Measurements from ENCODE around the gene E4F1. TPM values are rescaled to one million over a fixed set of nuclear protein-coding genes. Genes with fewer than 3 reads are reported as not detected.

E4F1 gene
- total and polyA plus RNA-seq, 4 donors, result 4.4 to 19.1 (median 13.7) TPM

GRCh38 chr16:2207872-2208271 is 15.5 kb upstream of the E4F1 start:
- no peaks in the 10 kb centered on the region for H3K27me3 ChIP-seq (ENCODE audit: control insufficient read depth in 4 of 4, insufficient read depth in 4 of 4, low read length in 3 of 4)
- no peaks in the 10 kb centered on the region for H3K9me3 ChIP-seq (ENCODE audit: control insufficient read depth in 4 of 4, low read length in 3 of 4)
- no peak overlapping the region for H3K4me3 ChIP-seq (ENCODE audit: low read depth in 1 of 3, low read length in 3 of 3)
- H3K9ac ChIP-seq (ENCODE audit: low read depth in 1 of 2, low read length in 2 of 2), result no peak overlapping the region
- no peak for TF ChIP-seq NR2F2 (IDR thresholded peaks at IDR 0.05)
- TF ChIP-seq RAD21 (IDR thresholded peaks at IDR 0.05), result no peak
- TF ChIP-seq YY1 (IDR thresholded peaks at IDR 0.05), result no peak
- H3K27ac ChIP-seq (ENCODE audit: low read depth in 1 of 2, low read length in 2 of 2), result no peak overlapping the region
- 93% methylated on average over 9 of the region's 9 CpGs for WGBS
- no peak for DNase-seq (ENCODE audit: low spot score)
- H3K4me1 ChIP-seq (ENCODE audit: control insufficient read depth in 4 of 4, insufficient read depth in 4 of 4, low read length in 3 of 4), result peaks cover 5 to 29% (median 16%) of the 10 kb centered on the region in 4 donors
- H3K36me3 ChIP-seq (ENCODE audit: control insufficient read depth in 4 of 4, insufficient read depth in 3 of 4, low read depth in 1 of 4, low read length in 3 of 4), result peaks cover 0 to 24% (median 6%) of the 10 kb centered on the region in 4 donors

GRCh38 chr16:2208308-2208707 is 15.1 kb upstream of the E4F1 start:
- peaks cover 8 to 33% (median 20%) of the 10 kb centered on the region in 4 donors for H3K4me1 ChIP-seq (ENCODE audit: control insufficient read depth in 4 of 4, insufficient read depth in 4 of 4, low read length in 3 of 4)
- no peak for DNase-seq (ENCODE audit: low spot score)
- TF ChIP-seq GABPA (IDR thresholded peaks at IDR 0.05 in 1 of 2, conservative IDR thresholded peaks at IDR 0.05 in 1 of 2), result no peak
- TF ChIP-seq FOXA2 (IDR thresholded peaks at IDR 0.05), result no peak
- TF ChIP-seq ZBTB33 (IDR thresholded peaks at IDR 0.05), result no peak
- TF ChIP-seq SP1 (IDR thresholded peaks at IDR 0.05), result no peak
- TF ChIP-seq EGR1 (IDR thresholded peaks at IDR 0.05; ENCODE audit: low read depth in 2 of 2), result no peak
- TF ChIP-seq HNF4G (IDR thresholded peaks at IDR 0.05), result no peak
- no peak for TF ChIP-seq CTCF (IDR thresholded peaks at IDR 0.05; ENCODE audit: low read depth, low read length, missing input control)
- TF ChIP-seq FOXA1 (IDR thresholded peaks at IDR 0.05), result no peak
- TF ChIP-seq NR2F2 (IDR thresholded peaks at IDR 0.05), result no peak
- no peak for TF ChIP-seq YY1 (IDR thresholded peaks at IDR 0.05)
- no peak for TF ChIP-seq TAF1 (conservative IDR thresholded peaks at IDR 0.05)
- TF ChIP-seq REST (IDR thresholded peaks at IDR 0.05), result no peak
- TF ChIP-seq JUND (IDR thresholded peaks at IDR 0.05), result no peak
- no peak for TF ChIP-seq ATF3 (IDR thresholded peaks at IDR 0.05)
- TF ChIP-seq MAX (IDR thresholded peaks at IDR 0.05), result no peak
- no peak for TF ChIP-seq RXRA (IDR thresholded peaks at IDR 0.05)
- no peak for TF ChIP-seq HNF4A (conservative IDR thresholded peaks at IDR 0.05)
- TF ChIP-seq RAD21 (IDR thresholded peaks at IDR 0.05), result no peak
- no peak overlapping the region for H3K27ac ChIP-seq (ENCODE audit: low read depth in 1 of 2, low read length in 2 of 2)
- 92% methylated on average over 23 of the region's 23 CpGs for WGBS
- no peak overlapping the region for H3K9ac ChIP-seq (ENCODE audit: low read depth in 1 of 2, low read length in 2 of 2)
- H3K9me3 ChIP-seq (ENCODE audit: control insufficient read depth in 4 of 4, low read length in 3 of 4), result no peaks in the 10 kb centered on the region
- H3K4me3 ChIP-seq (ENCODE audit: low read depth in 1 of 3, low read length in 3 of 3), result no peak overlapping the region
- H3K36me3 ChIP-seq (ENCODE audit: control insufficient read depth in 4 of 4, insufficient read depth in 3 of 4, low read depth in 1 of 4, low read length in 3 of 4), result peaks cover 0 to 24% (median 6%) of the 10 kb centered on the region in 4 donors
- no peaks in the 10 kb centered on the region for H3K27me3 ChIP-seq (ENCODE audit: control insufficient read depth in 4 of 4, insufficient read depth in 4 of 4, low read length in 3 of 4)
